ENCODE results near the gene FMNL2. TPM values are rescaled to one million over a fixed set of nuclear protein-coding genes. Genes with fewer than 3 reads are reported as not detected.

Gene FMNL2
- total RNA-seq, 2 experiments from 2014 or later: 2.2 TPM

DNA sequence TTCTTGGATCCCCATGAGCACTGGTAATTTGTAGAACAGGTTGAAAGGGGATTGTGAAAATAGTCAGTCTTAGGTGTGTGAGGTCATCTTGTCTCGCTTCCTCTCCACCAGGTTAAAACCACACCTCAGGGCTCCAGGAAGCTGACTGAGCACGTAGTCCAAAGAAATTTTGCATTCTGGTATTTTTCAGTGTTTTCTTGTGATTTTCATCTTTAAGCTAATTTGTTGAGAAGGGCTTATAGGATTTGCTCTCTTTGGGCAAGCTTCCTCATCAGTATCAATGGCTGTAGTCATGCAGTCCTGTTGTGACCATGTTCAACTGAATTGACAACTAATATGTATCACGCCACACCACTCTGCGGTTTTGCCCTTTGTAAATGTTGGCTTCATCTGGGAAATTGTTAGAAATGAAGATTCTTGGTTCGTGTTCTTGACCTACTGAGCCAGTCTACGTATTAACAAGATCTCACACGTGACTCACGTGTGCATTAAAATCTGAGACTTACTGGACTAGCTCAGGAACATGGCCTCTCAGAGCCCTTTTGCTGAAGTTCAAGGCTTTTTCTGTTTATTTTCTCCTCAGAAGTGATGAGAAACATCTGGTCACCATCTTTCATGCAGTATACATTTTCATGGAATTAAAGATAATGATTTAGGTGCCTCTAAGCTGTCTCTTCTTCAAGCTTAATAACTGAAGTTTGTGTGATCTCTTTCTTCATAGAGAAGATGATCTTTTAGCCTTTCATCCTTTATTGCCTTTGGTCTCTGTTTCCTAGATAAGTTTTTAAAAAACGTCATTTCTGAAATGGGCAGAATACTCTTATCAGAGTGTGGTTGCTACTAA is 32.8 kb downstream of the FMNL2 start:
- H3K4me3 Mint-ChIP-seq: no peak overlapping the region
- H3K4me1 Mint-ChIP-seq (ENCODE audit: low read depth): no peaks in the 10 kb centered on the region
- no peak for DNase-seq
- ChIA-PET POLR2A (no interaction called here), CTCF (no interaction called here)
- intact Hi-C loops (cut with micrococcal nuclease): no loop called here
- peaks cover 4% of the 10 kb centered on the region for H3K27me3 Mint-ChIP-seq
- H3K36me3 Mint-ChIP-seq: no peaks in the 10 kb centered on the region
- no peaks in the 10 kb centered on the region for H3K9me3 Mint-ChIP-seq
- H3K27ac Mint-ChIP-seq: no peak overlapping the region

DNA sequence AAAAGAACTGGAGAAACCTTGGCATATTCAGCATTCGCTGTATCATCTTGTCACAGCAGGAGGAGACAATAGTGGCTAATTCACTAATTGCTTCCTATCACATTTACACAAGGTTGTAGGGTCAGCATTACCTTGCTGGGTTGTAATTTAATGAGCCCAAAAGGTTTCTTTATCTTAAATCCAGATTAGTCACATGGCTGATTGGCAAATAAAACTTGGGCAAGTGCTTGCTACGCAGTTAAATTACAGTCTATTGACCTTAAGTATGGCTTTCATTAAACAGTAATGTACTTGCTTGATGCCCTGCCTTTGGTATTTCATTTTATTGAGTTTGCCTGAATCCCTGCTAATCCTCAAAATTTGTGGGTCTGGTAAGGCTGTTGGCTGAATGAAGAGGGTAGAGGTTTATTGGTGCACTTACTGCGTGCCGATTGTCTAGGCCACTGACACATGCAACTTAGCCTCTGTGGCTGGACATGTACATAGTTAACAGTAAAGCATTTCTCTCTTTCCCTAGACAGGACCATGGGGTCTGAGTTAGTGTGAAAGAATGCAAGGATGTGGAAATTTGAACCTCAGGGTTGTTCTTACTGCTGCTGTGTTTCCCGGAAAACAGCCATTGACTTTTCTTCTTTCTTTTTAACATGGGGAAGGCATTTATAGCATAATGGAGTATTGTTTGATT is 34.3 kb downstream of the FMNL2 start:
- H3K27ac Mint-ChIP-seq: no peak overlapping the region
- ChIA-PET CTCF (no interaction called here), POLR2A (no interaction called here)
- DNase-seq: no peak
- H3K4me1 Mint-ChIP-seq (ENCODE audit: low read depth): no peaks in the 10 kb centered on the region
- no peaks in the 10 kb centered on the region for H3K9me3 Mint-ChIP-seq
- intact Hi-C loops (cut with micrococcal nuclease): no loop called here
- H3K36me3 Mint-ChIP-seq: no peaks in the 10 kb centered on the region
- H3K4me3 Mint-ChIP-seq: no peak overlapping the region
- peaks cover 8% of the 10 kb centered on the region for H3K27me3 Mint-ChIP-seq

DNA sequence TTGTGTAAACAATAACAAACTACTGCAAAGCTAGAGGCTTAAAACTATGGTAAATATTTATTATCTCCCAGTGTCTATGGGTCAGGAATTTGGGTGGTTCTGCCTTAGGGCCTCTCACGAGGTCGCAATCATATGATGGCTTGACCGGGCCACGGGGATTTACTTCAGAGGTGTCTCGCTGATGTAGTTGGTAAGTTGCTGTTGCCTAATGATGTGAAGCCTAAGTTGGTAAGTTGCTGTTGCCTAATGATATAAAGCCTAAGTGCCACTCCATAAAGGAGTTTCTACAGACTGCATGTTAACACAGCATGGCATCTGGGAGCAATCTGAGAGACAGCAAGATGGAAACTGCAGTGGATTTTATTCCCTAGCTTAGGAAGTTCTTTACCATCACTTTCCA is 35.8 kb downstream of the FMNL2 start:
- ChIA-PET CTCF (no interaction called here), POLR2A (no interaction called here)
- no peaks in the 10 kb centered on the region for H3K36me3 Mint-ChIP-seq
- no peak overlapping the region for H3K27ac Mint-ChIP-seq
- DNase-seq: no peak
- no peak overlapping the region for H3K4me3 Mint-ChIP-seq
- H3K9me3 Mint-ChIP-seq: no peaks in the 10 kb centered on the region
- no peaks in the 10 kb centered on the region for H3K4me1 Mint-ChIP-seq (ENCODE audit: low read depth)
- peaks cover 7% of the 10 kb centered on the region for H3K27me3 Mint-ChIP-seq
- intact Hi-C loops (cut with micrococcal nuclease): no loop called here

DNA sequence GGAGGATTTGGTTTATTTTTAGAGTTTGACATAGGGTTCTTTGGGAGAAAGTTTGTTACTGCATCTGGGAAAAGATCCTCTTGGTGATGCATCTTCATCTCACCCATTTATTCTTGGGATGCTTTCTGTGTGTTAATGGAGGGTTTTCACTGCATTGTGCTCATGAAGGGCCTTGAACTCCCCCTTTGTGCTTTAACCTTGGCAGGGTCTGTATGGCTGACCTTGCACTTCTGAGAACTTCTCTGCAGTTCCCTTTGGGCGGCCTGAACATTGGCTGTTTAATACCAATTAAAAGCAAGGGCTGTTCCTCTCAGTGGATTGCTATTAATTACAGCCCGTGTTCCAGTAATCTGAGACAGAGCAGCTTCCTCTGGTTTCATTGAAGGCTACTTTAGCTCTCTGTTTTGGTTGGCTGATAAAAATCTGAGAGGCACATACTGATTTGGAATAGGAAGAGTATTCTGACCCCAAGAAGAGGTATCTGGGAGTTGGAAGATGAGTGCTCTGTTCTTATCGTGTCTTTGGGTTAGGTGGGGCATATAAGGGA is 37.5 kb downstream of the FMNL2 start:
- no peak for DNase-seq
- H3K27me3 Mint-ChIP-seq: peaks cover 7% of the 10 kb centered on the region
- no peak overlapping the region for H3K27ac Mint-ChIP-seq
- intact Hi-C loops (cut with micrococcal nuclease): no loop called here
- no peak overlapping the region for H3K4me3 Mint-ChIP-seq
- H3K4me1 Mint-ChIP-seq (ENCODE audit: low read depth): no peaks in the 10 kb centered on the region
- POLR2A ChIA-PET: no interaction called here
- no peaks in the 10 kb centered on the region for H3K36me3 Mint-ChIP-seq
- CTCF ChIA-PET: no interaction called here
- no peaks in the 10 kb centered on the region for H3K9me3 Mint-ChIP-seq

DNA sequence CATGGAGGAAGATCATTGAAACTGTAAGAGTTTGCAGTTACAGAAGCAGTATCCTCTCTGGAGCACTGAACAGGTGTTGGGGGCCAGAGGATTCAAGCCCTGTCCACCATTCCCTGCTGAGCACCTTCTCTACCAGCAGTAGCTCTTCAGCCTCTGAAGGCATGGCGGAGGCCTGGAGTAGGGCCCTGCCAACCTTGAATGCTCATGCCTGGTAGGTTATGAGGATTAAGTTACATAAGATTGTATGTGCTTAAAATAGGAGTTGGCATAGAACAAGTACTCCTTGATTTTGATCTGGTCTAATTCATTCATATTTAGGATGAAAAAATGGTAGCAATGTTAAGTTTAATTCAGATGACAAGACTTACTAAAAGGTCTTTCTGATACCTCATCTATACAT is 40.2 kb downstream of the FMNL2 start:
- no peak overlapping the region for H3K27ac Mint-ChIP-seq
- H3K4me1 Mint-ChIP-seq (ENCODE audit: low read depth): no peaks in the 10 kb centered on the region
- intact Hi-C loops (cut with micrococcal nuclease): no loop called here
- POLR2A ChIA-PET: no interaction called here
- peaks cover 12% of the 10 kb centered on the region for H3K27me3 Mint-ChIP-seq
- CTCF ChIA-PET: no interaction called here
- H3K36me3 Mint-ChIP-seq: no peaks in the 10 kb centered on the region
- H3K4me3 Mint-ChIP-seq: no peak overlapping the region
- no peak for DNase-seq
- no peaks in the 10 kb centered on the region for H3K9me3 Mint-ChIP-seq

DNA sequence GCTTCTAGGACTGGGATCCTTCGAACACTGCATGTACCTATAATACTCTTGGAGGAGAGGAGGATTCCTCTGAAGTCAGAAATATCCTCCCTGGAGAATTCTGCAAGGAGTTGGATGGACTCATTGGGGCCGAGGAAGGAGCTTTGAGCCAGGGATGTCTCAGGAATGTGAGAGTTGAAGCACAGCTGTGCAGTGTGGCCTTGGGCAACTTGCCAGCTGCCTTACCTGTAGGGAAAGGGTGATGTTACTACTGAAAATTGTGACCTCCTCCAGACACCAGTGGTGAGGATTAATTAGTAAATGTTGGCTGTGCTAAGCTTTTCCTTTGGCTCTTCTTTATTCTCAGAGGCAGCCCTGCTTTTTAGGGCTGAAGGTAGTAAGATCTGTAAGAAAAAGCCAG is 41.4 kb downstream of the FMNL2 start:
- Mint-ChIP-seq H3K4me3 (no peak overlapping the region), H3K9me3 (no peaks in the 10 kb centered on the region), H3K27me3 (peaks cover 12% of the 10 kb centered on the region), H3K4me1 (ENCODE audit: low read depth) (no peaks in the 10 kb centered on the region), H3K36me3 (no peaks in the 10 kb centered on the region), H3K27ac (no peak overlapping the region)
- no peak for DNase-seq
- ChIA-PET CTCF (interaction anchor here (1.1 kb wide), 1 partner anchor 260 kb away, joined by 3 read pairs; no protein-coding TSS in a partner anchor), POLR2A (no interaction called here)
- intact Hi-C loops (cut with micrococcal nuclease): no loop called here

DNA sequence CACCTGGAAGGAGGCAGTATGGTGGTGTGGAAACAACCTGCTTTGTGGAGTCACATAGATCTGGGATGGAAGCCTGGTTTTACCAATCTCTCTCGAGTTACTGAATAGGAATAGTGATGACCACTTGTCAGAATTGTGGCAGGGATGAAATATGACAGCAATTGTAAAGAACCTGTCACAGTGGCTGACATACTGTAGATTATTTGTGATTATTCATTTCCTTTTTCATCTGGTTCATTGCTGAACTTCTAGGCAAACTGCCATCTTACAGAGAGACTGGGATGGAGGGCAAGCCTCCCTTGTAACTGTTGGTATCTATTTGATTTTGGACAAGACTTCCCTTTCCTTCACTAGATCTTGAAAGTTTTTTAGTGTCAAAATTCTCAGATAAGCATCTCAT is 42.0 kb downstream of the FMNL2 start:
- DNase-seq: no peak
- Mint-ChIP-seq H3K9me3 (no peaks in the 10 kb centered on the region), H3K27ac (no peak overlapping the region), H3K36me3 (no peaks in the 10 kb centered on the region), H3K4me3 (no peak overlapping the region), H3K27me3 (peaks cover 12% of the 10 kb centered on the region), H3K4me1 (ENCODE audit: low read depth) (no peaks in the 10 kb centered on the region)
- ChIA-PET CTCF (interaction anchor here (1.1 kb wide), 1 partner anchor 259 kb away, joined by 3 read pairs; no protein-coding TSS in a partner anchor), POLR2A (no interaction called here)
- intact Hi-C loops (cut with micrococcal nuclease): no loop called here

DNA sequence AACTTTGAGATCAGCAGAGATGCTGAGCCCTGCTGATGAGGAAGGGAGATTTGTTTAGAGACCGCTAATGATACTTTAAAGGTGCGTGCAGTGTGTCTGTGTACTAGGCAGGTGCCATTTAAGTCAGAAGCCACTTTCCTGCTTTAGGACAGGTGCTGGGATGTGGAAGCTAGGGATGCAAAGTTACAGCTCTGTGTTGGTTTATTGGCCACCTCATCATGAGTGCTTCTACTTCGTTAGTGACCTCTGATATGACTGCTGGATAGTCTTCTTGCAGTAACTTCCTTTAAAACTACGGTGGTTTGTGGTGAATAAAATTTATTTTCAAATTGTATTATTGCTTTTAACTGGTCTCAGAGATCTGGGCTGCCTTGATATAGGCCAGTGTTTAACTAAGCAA is 44.1 kb downstream of the FMNL2 start:
- ChIA-PET POLR2A (no interaction called here), CTCF (no interaction called here)
- intact Hi-C loops (cut with micrococcal nuclease): no loop called here
- H3K27ac Mint-ChIP-seq: no peak overlapping the region
- no peaks in the 10 kb centered on the region for H3K4me1 Mint-ChIP-seq (ENCODE audit: low read depth)
- no peaks in the 10 kb centered on the region for H3K36me3 Mint-ChIP-seq
- H3K27me3 Mint-ChIP-seq: peaks cover 11% of the 10 kb centered on the region
- DNase-seq: no peak
- no peaks in the 10 kb centered on the region for H3K9me3 Mint-ChIP-seq
- H3K4me3 Mint-ChIP-seq: no peak overlapping the region

DNA sequence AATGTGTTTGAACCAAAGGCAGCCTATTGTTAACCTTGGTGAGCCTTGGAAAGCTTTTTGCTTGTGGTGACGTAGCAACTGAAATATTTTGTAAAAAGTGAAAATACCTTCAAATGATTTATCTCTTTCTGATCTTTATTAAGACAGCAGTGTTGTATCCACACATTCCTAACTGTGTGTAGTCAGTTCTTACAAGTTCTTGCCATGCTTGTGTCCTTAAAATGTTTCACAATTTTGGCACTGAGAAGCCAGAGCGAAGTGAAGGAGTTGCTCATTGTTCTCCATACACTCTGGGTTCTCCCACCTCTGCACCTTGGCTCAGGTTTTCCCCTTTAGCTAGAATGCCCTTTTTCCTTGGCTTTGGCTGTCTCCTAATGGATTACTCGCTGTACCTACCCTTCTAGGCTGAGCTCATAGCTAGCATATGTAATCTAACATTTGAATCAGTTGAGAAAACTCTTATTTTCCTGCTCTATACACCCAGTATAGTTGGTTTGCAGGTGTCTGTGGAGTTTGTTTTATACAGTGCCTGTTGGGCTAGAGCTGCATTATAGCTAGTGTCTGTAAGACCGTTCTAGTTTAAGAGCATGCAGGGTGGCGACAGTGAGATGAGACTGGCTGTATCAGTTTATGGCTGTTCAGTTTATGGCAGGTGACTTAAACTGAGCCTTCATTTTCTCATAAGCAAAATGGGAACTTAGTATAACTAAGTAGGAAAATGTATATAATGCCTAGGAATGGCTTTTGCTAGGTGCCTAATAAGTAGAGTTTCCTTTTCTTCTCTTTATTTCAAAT is 45.5 kb downstream of the FMNL2 start:
- H3K36me3 Mint-ChIP-seq: no peaks in the 10 kb centered on the region
- intact Hi-C loops (cut with micrococcal nuclease): no loop called here
- H3K9me3 Mint-ChIP-seq: no peaks in the 10 kb centered on the region
- no peak overlapping the region for H3K27ac Mint-ChIP-seq
- ChIA-PET CTCF (no interaction called here), POLR2A (no interaction called here)
- no peak overlapping the region for H3K4me3 Mint-ChIP-seq
- no peaks in the 10 kb centered on the region for H3K4me1 Mint-ChIP-seq (ENCODE audit: low read depth)
- DNase-seq: no peak
- H3K27me3 Mint-ChIP-seq: peaks cover 8% of the 10 kb centered on the region

DNA sequence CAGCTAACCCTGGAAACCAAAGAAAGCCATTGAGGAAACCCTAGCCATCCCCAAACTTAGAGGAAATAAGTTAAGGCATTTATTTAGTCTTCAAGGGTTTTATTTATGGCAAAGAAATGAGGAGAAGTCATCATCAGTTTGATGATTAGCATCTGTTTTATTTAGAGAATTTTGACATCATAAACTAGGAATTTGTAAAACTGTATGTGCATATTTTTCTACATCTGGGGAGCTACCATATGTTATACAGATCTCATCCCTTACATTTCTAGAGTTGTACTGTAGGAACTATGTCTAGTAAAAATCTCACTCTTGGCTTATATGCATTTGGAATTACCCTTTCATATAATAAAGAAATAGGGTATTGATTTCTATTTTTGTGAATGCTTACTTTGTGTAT is 48.7 kb downstream of the FMNL2 start:
- Mint-ChIP-seq H3K36me3 (no peaks in the 10 kb centered on the region), H3K27ac (no peak overlapping the region), H3K9me3 (no peaks in the 10 kb centered on the region), H3K4me1 (ENCODE audit: low read depth) (no peaks in the 10 kb centered on the region), H3K4me3 (no peak overlapping the region), H3K27me3 (peaks cover 5% of the 10 kb centered on the region)
- no peak for DNase-seq
- CTCF ChIA-PET: no interaction called here
- POLR2A ChIA-PET: no interaction called here
- intact Hi-C loops (cut with micrococcal nuclease): no loop called here

DNA sequence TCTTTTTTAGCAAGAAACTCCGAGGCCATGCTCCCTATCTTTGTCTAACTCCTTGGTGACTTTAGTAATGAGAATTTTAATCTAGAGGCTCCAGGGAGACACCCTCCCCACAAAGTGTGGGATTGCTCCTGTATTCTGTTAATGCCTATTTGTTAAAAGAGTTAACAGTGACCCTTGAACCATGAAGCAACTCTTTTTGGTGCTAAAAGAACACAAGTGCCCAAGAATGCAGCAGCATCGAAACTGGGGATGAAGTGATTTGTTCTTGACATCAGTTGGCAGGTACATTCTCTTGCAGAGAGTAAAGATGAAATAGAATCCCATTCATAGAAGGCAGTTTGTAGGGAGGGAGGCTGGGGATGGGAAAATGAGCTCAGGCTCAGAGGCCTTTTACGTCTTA is 50.0 kb downstream of the FMNL2 start:
- DNase-seq: no peak
- CTCF ChIA-PET: no interaction called here
- Mint-ChIP-seq H3K36me3 (no peaks in the 10 kb centered on the region), H3K9me3 (no peaks in the 10 kb centered on the region), H3K4me1 (ENCODE audit: low read depth) (no peaks in the 10 kb centered on the region), H3K27ac (no peak overlapping the region), H3K27me3 (peaks cover 2% of the 10 kb centered on the region), H3K4me3 (no peak overlapping the region)
- intact Hi-C loops (cut with micrococcal nuclease): no loop called here
- POLR2A ChIA-PET: no interaction called here

DNA sequence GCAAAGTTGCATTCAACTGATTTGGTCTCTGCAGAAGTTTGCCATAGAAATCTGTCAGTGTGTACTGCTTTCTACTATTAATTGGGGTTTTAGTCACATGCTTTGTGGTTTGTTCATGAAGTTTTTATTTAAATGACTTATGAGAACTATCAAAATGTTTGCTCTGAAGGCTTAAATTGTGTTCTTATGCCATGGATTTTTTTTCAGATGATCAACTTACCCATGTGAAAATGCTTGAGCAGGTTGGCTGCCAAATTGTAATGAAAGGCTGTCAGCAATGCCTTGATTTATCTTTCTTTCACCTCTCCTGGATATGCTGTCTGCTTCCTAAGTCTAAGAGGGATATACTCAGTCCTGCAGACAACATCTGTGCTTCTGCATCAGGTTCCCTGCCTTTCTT is 50.7 kb downstream of the FMNL2 start:
- no peak for DNase-seq
- Mint-ChIP-seq H3K36me3 (no peaks in the 10 kb centered on the region), H3K27me3 (peaks cover 2% of the 10 kb centered on the region), H3K9me3 (no peaks in the 10 kb centered on the region), H3K4me3 (no peak overlapping the region), H3K4me1 (ENCODE audit: low read depth) (no peaks in the 10 kb centered on the region), H3K27ac (no peak overlapping the region)
- intact Hi-C loops (cut with micrococcal nuclease): no loop called here
- CTCF ChIA-PET: no interaction called here
- POLR2A ChIA-PET: no interaction called here

All from activated CD4-positive, alpha-beta memory T cell treated with anti-CD3 and anti-CD28 coated beads for 36 hours (primary cell).